ENCODE results near the gene NABP2. TPM values are rescaled to one million over a fixed set of nuclear protein-coding genes. Genes with fewer than 3 reads are reported as not detected.

NABP2 gene
- total RNA-seq, 6 donors from 2014 or later: 4.2 to 23.1 (median 17.6) TPM

GRCh38 chr12:56221232-56221756 lies 2.8 kb upstream of the NABP2 start:
- Histone ChIP-seq H3K36me3 (peaks cover 0 to 12% (median 3%) of the 10 kb centered on the region in 4 donors), H3K27me3 (no peaks in the 10 kb centered on the region), H3K4me1 (peaks cover 39 to 52% (median 42%) of the 10 kb centered on the region in 4 donors), H3K4me3 (peak overlapping the region; percentile 79 to 96 (median 84)), H3K27ac (peak overlapping the region; percentile 96 to 100 (median 96)), H3K9me3 (no peaks in the 10 kb centered on the region)
- TF ChIP-seq EP300 (IDR thresholded peaks at IDR 0.05) (no peak), POLR2A (IDR thresholded peaks at IDR 0.05) (no peak), CTCF (IDR thresholded peaks at IDR 0.05) (no peak), POLR2AphosphoS5 (IDR thresholded peaks at IDR 0.05) (no peak)
- ATAC-seq (ENCODE audit: low FRiP score in 2 of 2) (peak; percentile 57 to 59), DNase-seq (peak; percentile 40 to 78)
- 1 to 2% methylated on average over 21 of the region's 21 CpGs for WGBS, 2 donors

GRCh38 chr12:56221757-56222530 lies 2.2 kb upstream of the NABP2 start, which contains the start of gene RNF41:
Gene RNF41 (minus strand): TSS chr12:56221922. CDS start chr12:56214047, 7,875 bp downstream.
- peak; percentile 99 for DNase-seq
- H3K36me3 ChIP-seq: peaks cover 0 to 8% (median 0%) of the 10 kb centered on the region in 4 donors

GRCh38 chr12:56222531-56222895 lies 1.6 kb upstream of the NABP2 start:
- H3K9me3 ChIP-seq: no peaks in the 10 kb centered on the region
- peak overlapping the region; percentile 96 to 100 (median 96) for H3K27ac ChIP-seq
- DNase-seq (no peak), ATAC-seq (ENCODE audit: low FRiP score in 2 of 2) (no peak)
- H3K27me3 ChIP-seq: no peaks in the 10 kb centered on the region
- WGBS, 2 donors: 5 to 20% methylated on average over 4 of the region's 4 CpGs
- TF ChIP-seq POLR2AphosphoS5 (IDR thresholded peaks at IDR 0.05) (no peak), POLR2A (IDR thresholded peaks at IDR 0.05) (no peak), CTCF (IDR thresholded peaks at IDR 0.05) (no peak), EP300 (IDR thresholded peaks at IDR 0.05) (no peak)
- H3K36me3 ChIP-seq: peaks cover 0 to 5% (median 0%) of the 10 kb centered on the region in 4 donors
- peak overlapping the region; percentile 26 to 96 (median 84) for H3K4me3 ChIP-seq
- H3K4me1 ChIP-seq: peaks cover 38 to 52% (median 41%) of the 10 kb centered on the region in 4 donors

More at GRCh38 chr12:56221757-56222530, 2.2 kb upstream of the NABP2 start, which contains the start of gene RNF41:
- H3K9me3 ChIP-seq: no peaks in the 10 kb centered on the region
- H3K4me1 ChIP-seq: peaks cover 39 to 52% (median 42%) of the 10 kb centered on the region in 4 donors
- peak within 1 kb of the TSS; percentile 96 to 100 (median 96) for H3K27ac ChIP-seq
- peak within 1 kb of the TSS; percentile 79 to 96 (median 84) for H3K4me3 ChIP-seq
- H3K27me3 ChIP-seq: no peaks in the 10 kb centered on the region
- 0 to 1% methylated on average over 31 to 34 of the region's 42 CpGs for WGBS, 2 donors
- TF ChIP-seq CTCF (IDR thresholded peaks at IDR 0.05): peak in 4 of 6 experiments; percentile 8 to 50 (median 18)
- peak in 3 of 4 donors; percentile 90 to 98 (median 98) for TF ChIP-seq POLR2A (IDR thresholded peaks at IDR 0.05)
- TF ChIP-seq POLR2AphosphoS5 (IDR thresholded peaks at IDR 0.05): peak; percentile 95 to 99
- peak in 1 of 4 donors; percentile 3 for TF ChIP-seq EP300 (IDR thresholded peaks at IDR 0.05)
- ATAC-seq (ENCODE audit: low FRiP score in 2 of 2): peak; percentile 92 to 96

GRCh38 chr12:56223571-56224101 lies 506 bp upstream of the NABP2 start:
- peak overlapping the region in 3 of 4 donors; percentile 58 to 65 (median 62) for H3K4me3 ChIP-seq
- H3K4me1 ChIP-seq: peaks cover 37 to 52% (median 41%) of the 10 kb centered on the region in 4 donors
- ATAC-seq (ENCODE audit: low FRiP score in 2 of 2): no peak

More at GRCh38 chr12:56223571-56224101, 506 bp upstream of the NABP2 start:
- H3K9me3 ChIP-seq: no peaks in the 10 kb centered on the region
- 25 to 32% methylated on average over 15 of the region's 15 CpGs for WGBS, 2 donors
- peak overlapping the region; percentile 74 to 100 (median 90) for H3K27ac ChIP-seq
- H3K36me3 ChIP-seq: peaks cover 0 to 7% (median 0%) of the 10 kb centered on the region in 4 donors
- no peak for DNase-seq
- H3K27me3 ChIP-seq: no peaks in the 10 kb centered on the region
- TF ChIP-seq EP300 (IDR thresholded peaks at IDR 0.05) (no peak), POLR2AphosphoS5 (IDR thresholded peaks at IDR 0.05) (no peak), CTCF (IDR thresholded peaks at IDR 0.05) (no peak), POLR2A (IDR thresholded peaks at IDR 0.05) (no peak)
